GM12892 (cell line): ENCODE data around the gene MRPL27.

Experiments used
- POLR2A ChIP-seq: IDR thresholded peaks from 2 replicates; pipeline ENCODE4 v1.6.1; 2011; ENCODE audit warnings: low read depth, low read length, control low read depth
- TAF1 ChIP-seq: IDR thresholded peaks from 2 replicates; pipeline ENCODE4 v1.6.1; 2011; ENCODE audit warnings: low read depth, mild to moderate bottlenecking, control low read depth, low read length, borderline replicate concordance

DNA sequence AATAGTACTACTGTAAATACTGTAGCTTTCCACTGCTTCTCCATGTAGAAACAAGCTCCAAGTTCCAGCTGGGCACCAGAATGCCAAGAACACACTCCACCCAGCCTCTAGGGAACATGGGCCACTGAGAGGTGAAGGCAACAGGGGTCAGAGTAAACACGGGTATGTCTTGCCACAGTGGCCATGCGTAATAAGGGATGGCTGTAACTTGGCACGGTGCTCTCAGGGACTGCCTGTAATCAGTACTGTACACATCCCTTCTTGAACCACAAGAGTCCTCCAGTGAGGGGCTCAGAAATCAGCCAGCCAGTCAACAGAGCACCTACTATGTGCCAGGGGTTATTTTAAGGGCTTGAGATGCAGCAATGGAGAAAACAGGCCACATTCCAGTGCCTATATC, 13.5 kb upstream of the MRPL27 start:
- no peak for TF ChIP-seq TAF1
- no peak for TF ChIP-seq POLR2A
